ENCODE measurements around the gene CAMTA1.
"Not testable (repeated sequence)": the region's sequence is repeated elsewhere in the genome, so short reads cannot be mapped to it uniquely, and the experiment has no call there.

Gene CAMTA1

DNA sequence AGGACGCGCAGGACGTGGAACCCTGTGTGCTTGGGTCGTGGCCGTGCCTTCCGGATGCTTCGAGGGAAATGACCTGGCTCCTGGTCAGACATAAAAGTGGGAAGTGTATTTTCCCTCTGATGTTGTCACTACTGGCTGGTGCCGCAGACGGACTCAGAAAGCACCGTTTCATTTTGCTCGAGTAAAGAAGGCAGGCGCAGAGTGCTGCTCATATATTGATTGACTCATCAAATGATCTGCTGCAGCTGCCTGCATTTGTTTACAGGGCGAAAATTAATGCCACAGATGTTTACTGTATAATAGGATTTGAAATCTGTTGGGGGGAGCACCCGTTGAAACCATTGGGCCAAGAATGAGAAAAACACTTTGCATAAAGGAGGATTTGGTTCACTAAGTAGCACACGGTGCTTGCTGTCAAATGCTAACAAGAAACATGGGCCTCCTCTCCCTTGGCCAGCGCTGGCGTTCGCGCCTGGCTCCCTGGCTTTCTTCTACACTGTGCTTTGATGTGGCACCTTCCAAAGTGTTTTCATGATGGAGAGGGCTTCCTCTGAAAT, 365.5 kb downstream of the CAMTA1 start:
- DNase-seq (ENCODE audit: low read depth): no peak

DNA sequence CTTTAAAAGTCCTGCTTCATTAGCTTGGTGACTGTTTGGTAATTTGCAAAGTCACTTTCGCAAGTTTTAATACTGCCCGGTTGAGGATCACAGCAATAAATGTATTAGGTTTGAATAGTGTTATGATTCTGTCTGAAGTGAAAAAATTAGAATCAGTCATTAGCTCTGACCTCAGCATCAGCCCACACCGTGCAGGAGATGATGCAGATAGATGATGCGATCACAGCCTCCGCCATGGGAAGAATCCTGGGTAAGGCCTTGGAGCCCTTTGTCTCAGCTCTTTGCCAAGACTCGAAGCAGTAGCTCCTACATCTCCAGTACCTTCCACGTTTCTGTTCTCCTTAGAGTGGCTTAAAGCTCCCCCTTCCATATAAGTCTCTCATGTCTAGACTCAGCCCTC, 366.7 kb downstream of the CAMTA1 start:
- DNase-seq (ENCODE audit: low read depth): no peak

DNA sequence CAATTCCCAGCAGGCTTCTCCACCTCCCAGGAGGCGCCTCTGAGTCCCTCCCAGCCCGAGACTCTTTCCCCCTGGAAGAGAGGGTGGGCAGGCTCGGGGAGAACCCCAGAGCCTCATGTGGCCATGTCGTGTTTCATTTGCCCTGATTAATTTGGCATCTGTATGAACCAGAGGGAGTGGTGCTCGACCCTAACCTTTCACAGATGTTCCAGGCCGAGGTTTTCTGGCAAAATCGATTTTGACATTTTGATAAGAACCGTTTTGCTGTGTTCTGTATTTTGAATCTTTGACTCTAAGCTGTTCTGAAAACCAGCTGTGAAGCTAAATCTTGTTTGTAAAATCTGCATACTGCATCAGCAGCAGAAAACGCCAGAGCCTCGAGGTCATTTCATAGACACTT, 367.4 kb downstream of the CAMTA1 start:
- DNase-seq (ENCODE audit: low read depth): no peak

DNA sequence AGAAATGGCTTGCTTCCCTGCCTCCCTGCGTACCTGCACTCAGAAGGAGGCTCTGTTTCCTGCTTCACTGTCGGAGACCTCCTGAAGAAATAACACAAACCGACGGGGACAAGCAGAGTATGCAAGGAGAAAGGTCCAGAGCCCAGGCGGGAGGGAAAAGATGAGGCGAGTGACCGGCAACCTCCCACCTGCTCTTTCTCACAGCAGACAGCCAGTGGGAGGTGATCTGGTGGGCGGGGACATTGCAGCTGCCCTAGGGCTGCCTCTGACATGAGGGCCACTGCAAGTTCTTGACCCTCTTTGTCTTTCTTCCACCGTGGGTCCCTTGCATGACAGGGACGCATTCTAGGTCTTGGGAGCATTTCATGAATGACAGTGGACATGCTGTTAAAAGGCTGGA, 368.2 kb downstream of the CAMTA1 start:
- no peak for DNase-seq (ENCODE audit: low read depth)

DNA sequence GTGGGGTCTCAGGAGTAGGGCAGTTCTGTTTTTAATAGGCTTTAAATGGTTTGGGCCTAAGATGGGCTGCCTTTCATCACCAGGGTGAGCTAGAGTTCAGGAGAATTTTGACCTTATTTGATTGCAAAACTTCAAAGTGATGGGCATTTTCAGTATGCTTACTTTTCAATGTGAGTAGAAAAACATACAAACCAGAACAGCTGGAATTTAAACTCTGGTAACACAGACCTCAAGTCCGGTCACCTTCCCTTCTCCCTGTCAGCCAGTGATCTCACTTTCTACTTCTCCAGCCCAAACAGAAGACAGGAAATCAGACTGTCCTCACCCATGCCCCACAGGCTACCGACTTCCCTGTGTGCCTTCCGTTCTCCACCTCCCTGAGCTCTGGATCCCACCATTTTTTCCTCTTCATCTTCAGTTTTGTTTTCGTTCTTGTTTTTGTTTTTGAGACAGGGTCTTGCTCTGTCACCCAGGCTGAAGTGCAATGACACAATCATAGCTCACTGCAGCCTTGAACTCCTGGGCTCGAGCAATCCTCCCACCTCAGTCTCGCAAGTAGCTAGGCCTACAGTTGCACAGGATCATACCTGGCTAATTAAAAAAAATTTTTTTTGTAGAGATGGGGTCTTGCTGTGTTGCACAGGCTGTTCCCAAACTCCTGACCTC, 374.0 kb downstream of the CAMTA1 start:
- DNase-seq (ENCODE audit: low read depth): no peak

DNA sequence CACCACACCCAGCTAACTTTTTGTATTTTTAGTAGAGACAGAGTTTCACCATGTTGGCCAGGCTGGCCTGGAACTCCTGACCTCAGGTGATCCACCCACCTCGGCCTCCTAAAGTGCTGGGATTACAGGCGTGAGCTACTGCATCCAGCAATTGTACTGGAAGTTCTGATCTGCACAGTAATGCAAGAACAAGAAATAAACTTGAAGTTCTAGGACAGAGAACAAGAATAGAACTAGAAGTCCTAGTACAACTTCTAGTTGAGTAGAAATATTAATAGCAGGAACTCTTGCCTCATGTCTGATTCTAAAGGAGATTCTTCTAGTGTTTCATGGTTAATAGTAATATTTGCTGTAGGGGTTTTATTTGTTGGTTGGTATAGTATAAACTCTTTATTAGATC, 383.3 kb downstream of the CAMTA1 start:
- DNase-seq (ENCODE audit: low read depth): not testable (repeated sequence)

DNA sequence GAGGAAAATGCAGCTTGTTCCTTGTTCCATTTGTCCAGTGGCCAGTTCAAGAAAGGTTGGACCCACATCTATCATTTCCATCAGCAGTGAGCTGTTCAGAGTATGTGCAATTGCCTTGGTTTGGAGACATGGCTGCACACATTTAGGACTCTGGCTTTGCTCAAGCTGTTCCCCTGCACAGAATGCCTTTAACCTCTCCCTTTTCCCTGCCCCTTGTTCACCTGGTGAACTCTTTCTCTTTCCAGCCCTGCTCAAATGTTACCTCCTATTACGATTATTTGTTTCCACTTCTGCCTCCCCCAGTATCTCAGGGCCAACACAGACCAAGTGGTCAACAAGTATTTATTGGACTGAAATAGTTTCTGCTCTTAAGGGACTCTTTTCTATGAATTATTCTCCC, 385.9 kb downstream of the CAMTA1 start:
- no peak for DNase-seq (ENCODE audit: low read depth)

DNA sequence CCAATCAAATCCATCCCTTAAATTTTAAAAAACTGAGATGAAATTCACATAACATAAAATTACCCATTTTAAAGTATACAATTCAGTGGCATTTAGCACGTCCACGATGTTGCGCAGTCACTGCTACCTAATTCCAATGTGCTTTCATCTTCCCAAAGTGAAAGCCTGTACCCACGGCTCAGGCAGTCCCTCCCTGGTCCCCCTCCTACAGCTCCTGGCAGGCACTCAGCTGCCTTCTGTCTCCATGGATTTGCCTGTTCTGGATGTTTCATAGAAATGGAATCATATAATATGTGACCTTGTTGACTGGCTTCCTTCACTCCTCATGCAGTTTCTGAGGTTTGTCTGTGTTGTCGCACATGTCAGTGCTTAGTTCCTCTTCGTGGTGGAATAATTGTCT, 386.3 kb downstream of the CAMTA1 start:
- no peak for DNase-seq (ENCODE audit: low read depth)

DNA sequence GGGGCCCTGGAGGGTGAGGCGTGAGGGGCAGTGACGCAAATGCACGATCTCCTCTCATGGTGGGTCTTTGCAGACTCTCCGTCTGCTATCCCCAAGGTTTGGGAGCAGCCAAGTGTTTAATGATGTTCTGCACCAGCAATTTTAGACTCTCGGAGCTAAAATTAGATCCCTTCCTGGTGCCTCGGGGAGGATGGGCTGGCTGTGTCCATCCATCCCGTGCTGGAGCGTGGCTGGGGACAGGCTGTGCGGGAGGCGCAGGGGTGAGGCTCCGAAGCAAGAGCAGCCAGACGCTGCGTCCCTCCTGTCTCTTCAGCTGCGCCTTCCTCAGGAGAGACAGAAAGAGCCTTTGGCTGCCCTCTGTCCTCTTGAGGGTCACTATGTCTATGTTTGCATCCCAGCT, 387.6 kb downstream of the CAMTA1 start:
- DNase-seq (ENCODE audit: low read depth): no peak

DNA sequence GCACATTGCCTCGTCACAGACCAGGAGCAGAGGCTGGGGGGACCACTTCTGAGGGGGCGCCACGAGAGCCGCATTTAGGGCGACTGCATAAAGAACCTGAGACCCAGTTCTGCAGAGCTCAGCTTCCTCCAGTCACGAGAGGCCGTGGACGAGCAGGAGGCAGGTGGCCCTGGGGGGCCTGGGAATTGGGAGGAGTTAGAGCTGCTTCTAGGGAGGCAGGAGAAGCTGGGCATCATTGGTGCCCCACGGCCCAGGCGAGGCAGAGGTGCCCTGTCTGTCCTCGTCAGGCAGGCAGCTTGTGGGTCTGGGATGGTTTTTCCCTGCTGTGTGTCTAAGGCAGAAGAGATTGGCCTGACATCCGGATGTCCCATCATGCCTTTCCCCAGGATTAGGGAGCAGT, 389.3 kb downstream of the CAMTA1 start:
- DNase-seq (ENCODE audit: low read depth): no peak

DNA sequence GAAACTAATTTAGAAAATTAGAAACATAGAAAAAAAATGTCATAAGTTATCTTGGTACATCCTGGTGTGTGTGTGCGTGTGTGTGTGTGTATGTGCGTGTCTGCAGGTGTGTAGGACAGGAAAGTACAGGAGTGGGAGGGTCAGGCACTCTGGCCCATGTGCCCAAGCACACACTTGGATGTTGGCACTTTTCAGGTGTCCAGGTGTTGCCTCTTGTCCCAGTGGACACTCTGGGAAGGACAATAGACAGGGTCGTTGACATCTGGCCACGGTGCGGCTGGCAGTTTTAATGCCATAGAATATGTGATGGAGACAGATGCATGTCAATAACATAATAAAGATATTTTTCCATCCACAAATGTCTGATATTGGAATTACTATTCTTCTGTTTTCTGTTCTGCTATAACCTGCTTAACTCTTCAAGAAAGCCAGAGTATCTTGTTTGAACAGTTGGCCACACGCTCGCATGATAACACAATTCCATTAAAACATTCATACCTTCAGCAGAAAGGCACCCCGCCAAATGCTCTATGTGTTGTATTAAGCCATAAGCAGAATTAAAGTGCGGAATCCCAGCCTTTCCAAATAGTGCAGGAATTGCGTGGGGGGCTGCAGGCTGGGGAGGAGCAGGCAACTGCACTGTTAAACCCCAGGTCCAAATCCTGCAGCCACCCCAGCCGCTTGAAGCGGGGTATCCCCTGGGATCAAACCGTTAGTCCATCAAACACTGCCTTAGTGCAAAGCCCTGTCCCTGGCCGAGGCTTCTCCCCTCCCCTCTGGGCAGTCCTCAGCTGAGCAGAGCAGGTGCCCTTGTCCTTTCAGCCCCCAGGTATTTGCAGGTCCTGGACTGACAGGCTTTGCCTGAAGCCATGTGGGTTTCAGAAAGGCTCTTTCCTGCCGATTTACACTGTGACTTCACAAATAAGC, 390.0 kb downstream of the CAMTA1 start:
- DNase-seq (ENCODE audit: low read depth): no peak

DNA sequence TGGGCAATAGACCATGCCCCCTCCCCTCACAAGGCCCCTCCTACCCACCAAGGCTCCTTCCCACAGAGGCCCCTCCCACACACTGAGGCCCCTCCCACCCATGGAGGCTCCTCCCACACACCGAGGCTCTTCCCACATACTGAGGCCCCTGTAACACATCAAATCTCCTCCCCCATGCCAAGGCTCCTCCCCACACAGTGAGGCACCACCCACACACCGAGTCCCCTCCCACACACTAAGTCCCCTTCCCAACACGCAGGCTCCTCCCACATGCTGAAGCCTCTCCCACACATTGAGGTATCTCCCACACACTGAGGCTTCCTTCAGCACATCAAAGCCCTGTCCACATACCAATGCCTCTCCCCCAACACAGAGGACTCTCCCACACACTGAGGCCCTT, 391.8 kb downstream of the CAMTA1 start:
- no peak for DNase-seq (ENCODE audit: low read depth)

DNA sequence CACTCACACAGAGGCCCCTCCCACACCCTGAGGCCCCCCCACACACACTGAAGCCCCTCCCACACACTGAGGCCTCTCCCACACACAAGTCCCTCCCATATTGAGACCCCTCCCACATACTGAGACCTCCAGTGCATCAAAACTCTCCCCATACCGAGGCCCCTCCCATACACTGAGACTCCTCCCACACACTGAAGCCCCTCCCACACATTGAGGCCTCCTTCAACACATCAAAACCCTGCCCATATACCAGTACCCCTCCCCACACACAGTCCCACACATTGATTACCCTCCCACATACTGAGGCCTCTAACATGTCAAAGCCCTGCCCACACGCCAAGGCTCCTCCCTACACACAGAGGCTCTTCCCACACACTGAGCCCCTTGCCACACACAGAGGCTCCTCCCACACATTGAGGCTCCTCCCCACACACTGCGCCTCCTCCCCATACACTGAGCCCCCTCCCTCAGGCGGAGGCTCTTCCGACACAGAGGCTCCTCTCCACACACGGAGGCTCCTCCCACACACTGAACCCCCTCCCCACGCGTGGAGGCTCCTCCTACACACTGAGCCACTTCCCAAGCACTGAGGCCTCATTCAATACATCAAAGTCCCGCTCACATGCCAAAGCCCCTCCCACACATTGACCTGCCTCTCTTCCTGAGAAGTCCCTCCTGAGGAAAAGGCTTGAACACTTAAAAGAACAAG, 392.3 kb downstream of the CAMTA1 start:
- DNase-seq (ENCODE audit: low read depth): no peak

DNA sequence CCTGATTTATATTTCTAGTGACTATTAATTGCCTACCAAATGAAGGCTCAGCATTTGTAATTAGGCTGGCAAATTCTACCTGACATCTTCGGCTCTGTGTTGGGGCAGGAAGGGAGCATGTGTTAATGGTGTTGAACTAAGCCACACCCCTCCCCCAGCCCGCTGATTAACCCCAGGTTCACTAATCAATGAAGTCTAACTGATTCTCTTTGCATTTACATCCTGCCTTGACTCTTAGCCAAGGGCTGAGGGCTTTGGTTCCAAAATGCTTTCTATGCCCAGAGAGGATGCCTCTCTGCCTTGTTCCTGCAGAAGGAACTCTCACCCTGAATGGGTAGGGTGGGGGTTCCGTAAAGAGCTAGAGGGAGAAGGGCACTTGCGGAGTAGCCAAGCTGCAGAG, 393.1 kb downstream of the CAMTA1 start:
- DNase-seq (ENCODE audit: low read depth): no peak

DNA sequence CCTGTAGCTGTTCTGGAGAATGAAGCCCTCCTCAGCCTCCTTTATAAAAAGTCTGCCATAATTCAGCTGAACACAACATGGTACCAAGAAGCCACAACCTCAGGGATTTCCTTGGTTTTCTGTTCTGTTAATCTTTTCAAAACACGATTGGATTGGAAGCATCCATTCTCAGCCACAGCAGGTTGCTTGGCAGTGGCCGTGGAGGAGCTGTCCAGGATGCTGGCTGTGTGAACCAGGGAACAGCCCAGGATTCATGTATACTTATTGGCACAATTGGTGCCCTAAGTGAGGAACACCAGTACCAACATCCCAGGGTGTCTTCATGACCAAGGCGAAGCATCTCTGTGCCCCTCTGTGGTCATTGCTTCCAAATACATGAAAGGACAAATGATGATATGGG, 393.5 kb downstream of the CAMTA1 start:
- DNase-seq (ENCODE audit: low read depth): no peak

DNA sequence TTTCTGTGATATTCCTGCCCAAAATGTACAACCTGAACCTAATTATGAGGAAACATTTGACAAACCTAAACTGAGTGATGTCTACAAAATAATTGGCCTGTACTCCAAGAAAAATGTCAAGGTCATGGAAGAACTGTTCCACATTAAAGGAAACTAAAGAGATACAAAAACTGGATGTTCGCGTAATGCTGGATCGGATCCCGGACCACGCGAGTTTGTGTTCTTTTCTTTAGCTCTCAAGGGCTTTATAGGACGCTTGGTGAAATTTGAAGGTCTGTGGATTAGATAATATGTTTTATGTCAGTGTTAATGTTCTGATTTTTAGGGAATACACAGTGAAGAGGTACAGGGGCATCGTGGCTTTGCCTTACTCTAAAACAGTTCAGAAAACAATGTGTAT, 400.5 kb downstream of the CAMTA1 start:
- DNase-seq (ENCODE audit: low read depth): no peak

DNA sequence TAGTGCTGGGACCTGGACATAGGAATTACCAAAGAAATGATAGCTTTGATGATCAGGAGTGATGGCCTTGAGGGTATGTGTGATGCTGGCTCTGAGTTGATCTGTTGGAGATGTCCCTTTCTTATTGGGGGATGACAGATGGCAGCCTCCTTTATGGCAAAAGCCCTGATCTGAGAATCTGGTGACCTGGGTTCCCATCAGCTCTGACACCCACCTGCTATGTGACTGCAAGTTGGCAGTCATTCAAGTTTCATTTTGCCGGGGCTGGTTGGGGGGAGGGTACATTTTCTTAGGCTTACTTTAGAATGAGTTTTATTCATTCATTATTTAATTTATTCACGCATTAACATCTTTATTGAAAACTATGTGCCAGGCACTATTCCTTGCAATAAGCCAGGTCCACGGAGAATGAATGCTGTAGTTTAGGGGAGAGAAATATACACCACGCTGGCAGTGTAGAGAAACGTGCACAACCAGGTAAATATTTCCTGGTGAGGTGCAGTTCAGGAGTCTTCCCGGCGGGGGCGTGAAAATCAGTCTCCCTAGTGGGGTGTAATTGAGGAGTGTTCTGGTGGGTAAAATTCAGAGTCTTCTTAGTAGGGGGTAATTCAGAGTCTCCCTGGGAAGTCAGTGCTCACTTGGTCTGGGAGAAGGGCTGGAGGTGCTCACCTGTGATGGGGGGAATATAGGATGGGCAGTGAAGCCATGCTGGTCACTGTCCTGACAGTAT, 401.3 kb downstream of the CAMTA1 start:
- no peak for DNase-seq (ENCODE audit: low read depth)

DNA sequence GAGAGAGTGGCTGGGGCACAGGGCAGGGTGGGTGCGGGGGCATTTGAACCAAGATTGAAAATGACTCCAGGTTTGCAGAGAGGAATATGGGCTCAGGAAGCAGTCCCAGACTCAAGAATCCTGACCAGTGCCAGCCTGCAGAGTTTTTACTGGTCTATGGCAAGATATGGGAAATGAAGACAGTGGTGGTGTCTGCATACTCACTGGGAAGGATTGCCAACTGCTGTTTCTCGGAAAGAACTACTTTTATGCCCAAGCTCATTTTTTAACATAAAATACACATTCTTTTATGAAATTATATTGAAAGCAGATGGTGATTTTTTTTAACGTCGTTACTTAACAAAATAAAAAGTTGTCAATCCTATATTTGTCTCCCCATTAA, 401.8 kb downstream of the CAMTA1 start:
- DNase-seq (ENCODE audit: low read depth): no peak

DNA sequence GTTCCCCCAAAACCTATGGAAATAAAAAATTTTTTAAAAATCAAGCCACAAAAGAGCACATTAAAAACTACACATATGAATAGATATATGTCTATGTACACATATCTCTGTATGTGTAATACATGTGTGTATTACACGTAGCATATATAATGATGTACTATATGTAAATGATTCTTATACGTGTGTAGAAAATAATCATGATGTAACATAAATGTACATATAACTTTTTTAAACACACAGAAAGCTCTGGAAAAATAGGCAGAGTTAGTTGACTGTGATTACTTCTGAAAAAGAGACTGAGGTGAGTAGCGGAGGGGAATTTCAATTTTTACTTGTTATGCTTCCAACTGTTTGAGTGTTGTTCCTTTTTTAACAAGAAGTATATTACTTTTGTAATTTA, 405.0 kb downstream of the CAMTA1 start:
- DNase-seq (ENCODE audit: low read depth): no peak

DNA sequence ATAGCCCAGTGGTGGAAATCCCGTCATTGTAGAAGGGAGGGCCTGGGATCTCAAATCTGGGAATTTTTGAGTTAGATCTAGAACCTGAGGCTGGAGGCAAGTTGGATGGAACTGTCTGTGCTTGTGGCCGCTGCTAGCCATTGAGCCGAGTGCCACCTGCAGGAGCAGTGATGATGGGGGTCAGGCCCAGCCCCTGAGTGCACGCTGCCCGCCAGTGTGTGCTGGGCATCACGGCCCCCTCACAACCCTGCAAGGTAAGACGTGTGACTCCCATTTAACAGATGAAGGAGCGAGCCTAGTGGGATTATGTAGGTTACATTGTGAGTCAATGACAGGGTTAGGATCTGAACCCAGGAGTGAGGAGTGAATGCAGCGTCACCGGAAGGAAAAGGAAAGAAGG, 407.2 kb downstream of the CAMTA1 start:
- no peak for DNase-seq (ENCODE audit: low read depth)

DNA sequence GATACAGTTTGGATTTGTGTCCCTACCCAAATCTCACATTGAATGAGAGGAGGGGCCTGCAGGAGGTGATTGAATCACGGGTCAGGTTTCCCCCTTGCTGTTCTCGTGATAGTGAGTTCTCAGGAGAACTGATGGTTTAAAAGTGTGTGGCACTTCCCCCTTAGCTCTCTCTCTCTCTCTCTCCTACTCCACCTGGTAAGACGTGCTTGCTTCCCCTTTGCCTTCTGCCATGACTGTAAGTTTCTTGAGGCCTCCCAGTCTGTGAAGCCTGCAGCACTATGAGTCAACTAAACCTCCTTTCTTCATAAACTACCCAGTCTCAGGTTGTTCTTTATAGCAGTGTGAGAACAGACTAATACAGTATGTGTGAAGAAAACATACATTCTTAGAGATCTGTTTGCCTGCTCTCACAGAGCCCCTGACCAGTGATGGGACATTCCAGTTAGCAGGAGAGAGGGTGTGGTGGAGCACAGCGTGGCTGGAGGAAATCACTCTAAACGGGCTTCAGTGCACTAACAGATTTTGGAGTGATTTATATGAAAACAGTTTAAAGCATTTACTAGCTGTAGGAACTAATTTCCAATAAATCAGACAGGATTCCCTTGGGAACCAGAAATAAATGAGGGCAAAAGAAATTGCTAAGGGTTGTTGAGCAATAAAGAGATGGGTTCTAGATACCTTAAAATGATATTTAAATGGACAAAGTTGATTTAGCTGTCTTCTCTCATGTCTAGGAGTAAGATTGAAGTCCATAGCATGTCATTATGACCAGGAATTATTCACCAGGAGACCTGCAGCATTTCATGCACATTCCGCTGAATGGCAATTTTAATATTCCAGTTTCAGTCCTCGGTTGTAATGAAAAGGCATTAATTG, 411.0 kb downstream of the CAMTA1 start:
- DNase-seq (ENCODE audit: low read depth): no peak
